ENCODE measurements around the gene NSUN3. TPM values are rescaled to one million over a fixed set of nuclear protein-coding genes. Genes with fewer than 3 reads are reported as not detected.
"Not testable (repeated sequence)": the region's sequence is repeated elsewhere in the genome, so short reads cannot be mapped to it uniquely, and the experiment has no call there.

The NSUN3 gene
- total and polyA plus RNA-seq, 12 donors: 3.3 to 9.6 (median 6.9) TPM

DNA sequence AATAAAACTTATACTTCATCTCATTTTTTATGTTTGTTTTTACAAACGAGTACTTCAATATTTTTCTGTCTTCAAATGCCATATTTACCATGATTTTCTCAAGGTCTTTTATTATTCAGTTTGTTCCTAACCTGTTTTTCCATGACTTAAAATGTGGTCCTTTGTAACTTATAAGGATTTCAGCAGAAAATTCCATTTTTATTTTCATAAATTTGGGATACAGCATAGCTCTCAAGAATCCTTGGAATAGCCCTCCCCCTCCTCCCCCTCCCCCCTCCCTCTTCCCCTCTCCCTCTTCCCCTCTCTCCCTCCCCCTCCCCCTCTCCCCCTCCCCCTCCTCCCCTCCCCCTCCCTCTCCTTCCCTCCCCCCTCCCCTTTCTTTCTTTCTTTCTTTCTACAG, 19.6 kb upstream of the NSUN3 start:
- intact Hi-C loops (cut with DNase I): no loop called here
- TF ChIP-seq, protein P1, sequence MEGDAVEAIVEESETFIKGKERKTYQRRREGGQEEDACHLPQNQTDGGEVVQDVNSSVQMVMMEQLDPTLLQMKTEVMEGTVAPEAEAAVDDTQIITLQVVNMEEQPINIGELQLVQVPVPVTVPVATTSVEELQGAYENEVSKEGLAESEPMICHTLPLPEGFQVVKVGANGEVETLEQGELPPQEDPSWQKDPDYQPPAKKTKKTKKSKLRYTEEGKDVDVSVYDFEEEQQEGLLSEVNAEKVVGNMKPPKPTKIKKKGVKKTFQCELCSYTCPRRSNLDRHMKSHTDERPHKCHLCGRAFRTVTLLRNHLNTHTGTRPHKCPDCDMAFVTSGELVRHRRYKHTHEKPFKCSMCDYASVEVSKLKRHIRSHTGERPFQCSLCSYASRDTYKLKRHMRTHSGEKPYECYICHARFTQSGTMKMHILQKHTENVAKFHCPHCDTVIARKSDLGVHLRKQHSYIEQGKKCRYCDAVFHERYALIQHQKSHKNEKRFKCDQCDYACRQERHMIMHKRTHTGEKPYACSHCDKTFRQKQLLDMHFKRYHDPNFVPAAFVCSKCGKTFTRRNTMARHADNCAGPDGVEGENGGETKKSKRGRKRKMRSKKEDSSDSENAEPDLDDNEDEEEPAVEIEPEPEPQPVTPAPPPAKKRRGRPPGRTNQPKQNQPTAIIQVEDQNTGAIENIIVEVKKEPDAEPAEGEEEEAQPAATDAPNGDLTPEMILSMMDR (IDR thresholded peaks at IDR 0.05): no peak
- H3K27me3 ChIP-seq: no peaks in the 10 kb centered on the region
- ATAC-seq (no peak), DNase-seq (no peak)
- no peaks in the 10 kb centered on the region for H3K9me3 ChIP-seq
- no peaks in the 10 kb centered on the region for H3K4me1 ChIP-seq
- H3K36me3 ChIP-seq: peaks cover 0 to 61% (median 0%) of the 10 kb centered on the region in 9 donors
- H3K4me3 ChIP-seq: no peak overlapping the region
- WGBS, 2 donors: 94 to 97% methylated on average over 1 of the region's 1 CpG
- no peak overlapping the region for H3K27ac ChIP-seq

DNA sequence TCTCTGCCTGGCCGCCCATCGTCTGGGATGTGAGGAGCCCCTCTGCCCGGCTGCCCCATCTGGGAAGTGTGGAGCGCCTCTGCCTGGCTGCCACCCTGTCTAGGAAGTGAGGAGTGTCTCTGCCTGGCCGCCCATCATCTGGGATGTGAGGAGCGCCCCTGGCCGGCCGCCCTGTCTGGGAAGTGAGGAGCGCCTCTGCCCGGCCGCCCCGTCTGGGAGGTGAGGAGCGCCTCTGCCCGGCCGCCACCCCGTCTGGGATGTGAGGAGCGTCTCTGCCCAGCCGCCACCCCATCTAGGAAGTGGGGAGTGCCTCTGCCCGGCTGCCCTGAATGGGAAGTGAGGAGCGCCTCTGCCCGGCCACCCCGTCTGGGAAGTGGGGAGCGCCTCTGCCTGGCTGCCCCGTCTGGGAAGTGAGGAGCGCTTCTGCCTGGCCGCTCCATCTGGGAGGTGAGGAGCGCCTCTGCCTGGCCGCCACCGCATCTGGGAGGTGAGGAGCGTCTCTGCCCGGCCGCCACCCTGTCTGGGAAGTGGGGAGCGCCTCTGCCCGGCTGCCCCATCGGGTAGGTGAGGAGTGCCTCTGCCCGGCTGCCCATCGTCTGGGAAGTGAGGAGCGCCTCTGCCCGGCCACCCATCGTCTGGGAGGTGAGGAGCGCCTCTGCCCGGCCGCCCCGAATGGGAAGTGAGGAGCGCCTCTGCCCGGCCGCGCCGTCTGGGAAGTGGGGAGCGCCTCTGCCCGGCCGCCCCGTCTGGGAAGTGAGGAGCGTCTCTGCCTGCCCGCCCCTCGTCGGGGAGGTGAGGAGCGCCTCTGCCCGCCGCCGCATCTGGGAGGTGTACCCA, 18.5 kb upstream of the NSUN3 start:
- H3K4me1 ChIP-seq; intact Hi-C loops (cut with DNase I); H3K9me3 ChIP-seq; H3K4me3 ChIP-seq; ATAC-seq; H3K27me3 ChIP-seq; H3K27ac ChIP-seq: not testable (repeated sequence)
- 98 to 99% methylated on average over 59 to 61 of the region's 61 CpGs for WGBS, 2 donors
- DNase-seq: peak in 1 of 2 donors; percentile 10
- H3K36me3 ChIP-seq: peaks cover 0 to 58% (median 0%) of the 10 kb centered on the region in 9 donors

DNA sequence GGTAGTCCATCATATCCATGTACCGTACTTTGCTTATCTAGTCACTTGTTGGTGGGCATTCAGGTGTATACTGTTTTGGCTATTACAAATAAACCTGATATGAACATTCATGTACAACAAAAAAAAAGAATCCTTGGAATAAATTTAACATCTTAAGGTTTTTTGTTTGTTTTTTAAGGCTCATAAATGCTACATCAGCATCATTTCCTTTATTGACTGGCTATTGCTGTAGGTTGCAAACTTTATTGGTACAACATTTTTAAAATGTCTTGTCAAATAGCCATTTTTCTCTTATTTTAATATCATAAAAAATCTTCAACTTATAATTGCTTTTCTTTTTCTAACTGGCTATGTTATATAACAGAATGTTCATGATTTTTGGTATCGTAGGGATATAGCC, 16.3 kb upstream of the NSUN3 start:
- TF ChIP-seq, protein P1 (IDR thresholded peaks at IDR 0.05): no peak
- no peaks in the 10 kb centered on the region for H3K27me3 ChIP-seq
- intact Hi-C loops (cut with DNase I): no loop called here
- H3K36me3 ChIP-seq: peaks cover 0 to 57% (median 8%) of the 10 kb centered on the region in 9 donors
- no peak overlapping the region for H3K27ac ChIP-seq
- ATAC-seq: no peak
- WGBS, 2 donors: 98 to 99% methylated on average over 2 of the region's 2 CpGs
- H3K4me3 ChIP-seq: no peak overlapping the region
- DNase-seq: no peak
- H3K4me1 ChIP-seq: no peaks in the 10 kb centered on the region
- H3K9me3 ChIP-seq: no peaks in the 10 kb centered on the region

DNA sequence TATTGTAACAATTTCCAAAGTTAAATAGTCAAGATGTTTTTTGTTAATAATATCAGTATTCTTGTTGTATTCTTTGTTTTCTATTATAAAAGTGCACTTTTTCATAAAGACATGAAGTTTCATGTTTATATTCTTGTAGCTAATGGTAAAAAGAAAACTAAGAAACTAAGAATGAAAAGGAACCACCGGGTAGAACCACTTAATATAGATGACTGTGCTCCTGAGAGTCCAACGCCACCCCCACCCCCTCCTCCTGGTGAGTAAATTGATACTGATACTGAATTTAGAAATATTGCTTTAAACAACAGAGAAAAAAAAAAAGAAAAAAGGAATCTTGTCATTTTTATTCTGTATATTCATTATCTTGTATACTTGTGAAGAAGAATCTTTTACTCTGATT, 13.6 kb upstream of the NSUN3 start:
- WGBS, 2 donors: 96 to 98% methylated on average over 2 of the region's 2 CpGs

More for the DNA sequence above, 13.6 kb upstream of the NSUN3 start:
- DNase-seq (no peak), ATAC-seq (no peak)
- Histone ChIP-seq H3K4me3 (no peak overlapping the region), H3K27me3 (no peaks in the 10 kb centered on the region), H3K4me1 (no peaks in the 10 kb centered on the region), H3K27ac (no peak overlapping the region), H3K36me3 (peaks cover 0 to 76% (median 8%) of the 10 kb centered on the region in 9 donors), H3K9me3 (no peaks in the 10 kb centered on the region)
- intact Hi-C loops (cut with DNase I): no loop called here
- TF ChIP-seq, protein P1 (IDR thresholded peaks at IDR 0.05): no peak

Data from heart right ventricle (tissue), 16 donors.